Suprapubic skin (tissue), 4 donors: Measurements from ENCODE around the gene HES3. TPM values are rescaled to one million over a fixed set of nuclear protein-coding genes. Genes with fewer than 3 reads are reported as not detected.

Experiments
- DNase-seq, 2 donors: peaks; one replicate each; pipeline ENCODE4 v3.0.0-alpha.2; 2019; ENCODE audit warnings: low spot score in 2 of 2
- H3K27ac ChIP-seq: fragments of 200-600 bp; sonication (generic); one replicate; pipeline ENCODE4 v1.5.1; 2019
- H3K27me3 ChIP-seq: fragments of 200-600 bp; sonication (generic); one replicate; pipeline ENCODE4 v1.5.1; 2019
- H3K36me3 ChIP-seq: fragments of 200-600 bp; sonication (generic); one replicate; pipeline ENCODE4 v1.5.1; 2019
- H3K4me1 ChIP-seq: fragments of 200-600 bp; sonication (generic); one replicate; pipeline ENCODE4 v1.5.1; 2019
- H3K4me3 ChIP-seq: fragments of 200-600 bp; sonication (generic); one replicate; pipeline ENCODE4 v1.5.1; 2019; ENCODE audit warnings: mild to moderate bottlenecking
- H3K9me3 ChIP-seq: fragments of 200-600 bp; sonication (generic); one replicate; pipeline ENCODE4 v1.5.1; 2019
- EP300 ChIP-seq: sonication (generic); formaldehyde crosslinking; IDR thresholded peaks from one replicate; pipeline ENCODE4 v1.6.1; 2017; ENCODE audit warnings: antibody characterized with exemption
- POLR2A ChIP-seq, 2 donors: fragments of 450-650 bp; IDR thresholded peaks; one replicate each; pipeline ENCODE4 v1.6.1; 2017; ENCODE audit warnings: antibody characterized with exemption in 2 of 2, mild to moderate bottlenecking in 2 of 2, moderate library complexity in 2 of 2
- POLR2AphosphoS5 ChIP-seq, 3 donors: sonication (generic); formaldehyde crosslinking; IDR thresholded peaks; one replicate each; pipeline ENCODE4 v1.6.1; 2017; ENCODE audit warnings: antibody characterized with exemption in 3 of 3
- WGBS: methylation state at CpG from one replicate; pipeline ENCODE4 v1.1.5; 2018; 5-methylcytosine and 5-hydroxymethylcytosine counted together
- total RNA-seq, 4 donors: library from RNA; depleted of rRNA; stranded (reverse); fragments of >200 nt; gene quantifications; one replicate each; pipeline ENCODE4 v1.1.0, GENCODE V29; 2016
- TF ChIP-seq, protein P1 (sequence below), 2 donors: fragments of 200-600 bp in 1 of 2; fragments of 450-650 bp in 1 of 2; sonication (generic) in 1 of 2; IDR thresholded peaks; one replicate each; pipeline ENCODE4 v1.5.1; 2016 to 2019; ENCODE audit warnings: antibody characterized with exemption in 2 of 2, mild to moderate bottlenecking in 1 of 2, moderate library complexity in 1 of 2

HES3 gene
- total RNA-seq, 4 donors from 2014 or later: not detected

DNA sequence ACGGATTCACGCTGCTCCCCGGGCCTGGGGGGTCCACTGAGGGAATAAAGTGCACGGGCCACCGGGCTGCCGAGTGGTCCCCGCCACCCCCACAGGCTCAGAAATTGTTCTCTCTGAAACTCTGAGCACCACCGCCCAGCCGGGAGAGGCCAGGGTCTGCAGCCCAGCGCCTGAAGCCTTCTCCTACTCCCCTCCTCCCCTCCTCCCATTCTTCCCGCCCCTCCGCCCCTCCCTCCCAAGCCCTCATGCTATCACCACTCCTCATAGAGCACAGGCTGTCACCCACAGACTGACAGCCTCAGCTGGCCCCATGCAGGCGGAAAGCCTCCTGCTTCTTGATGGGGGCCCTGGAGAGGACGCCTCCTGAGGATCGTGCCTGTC lies 17.6 kb downstream of the HES3 start:
- DNase-seq: no peak
- Histone ChIP-seq H3K27ac (peak overlapping the region; percentile 61), H3K4me3 (peak overlapping the region; percentile 88), H3K4me1 (peaks cover 66% of the 10 kb centered on the region), H3K27me3 (no peaks in the 10 kb centered on the region), H3K36me3 (no peaks in the 10 kb centered on the region), H3K9me3 (no peaks in the 10 kb centered on the region)
- TF ChIP-seq, protein P1, sequence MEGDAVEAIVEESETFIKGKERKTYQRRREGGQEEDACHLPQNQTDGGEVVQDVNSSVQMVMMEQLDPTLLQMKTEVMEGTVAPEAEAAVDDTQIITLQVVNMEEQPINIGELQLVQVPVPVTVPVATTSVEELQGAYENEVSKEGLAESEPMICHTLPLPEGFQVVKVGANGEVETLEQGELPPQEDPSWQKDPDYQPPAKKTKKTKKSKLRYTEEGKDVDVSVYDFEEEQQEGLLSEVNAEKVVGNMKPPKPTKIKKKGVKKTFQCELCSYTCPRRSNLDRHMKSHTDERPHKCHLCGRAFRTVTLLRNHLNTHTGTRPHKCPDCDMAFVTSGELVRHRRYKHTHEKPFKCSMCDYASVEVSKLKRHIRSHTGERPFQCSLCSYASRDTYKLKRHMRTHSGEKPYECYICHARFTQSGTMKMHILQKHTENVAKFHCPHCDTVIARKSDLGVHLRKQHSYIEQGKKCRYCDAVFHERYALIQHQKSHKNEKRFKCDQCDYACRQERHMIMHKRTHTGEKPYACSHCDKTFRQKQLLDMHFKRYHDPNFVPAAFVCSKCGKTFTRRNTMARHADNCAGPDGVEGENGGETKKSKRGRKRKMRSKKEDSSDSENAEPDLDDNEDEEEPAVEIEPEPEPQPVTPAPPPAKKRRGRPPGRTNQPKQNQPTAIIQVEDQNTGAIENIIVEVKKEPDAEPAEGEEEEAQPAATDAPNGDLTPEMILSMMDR (IDR thresholded peaks at IDR 0.05): no peak
- TF ChIP-seq POLR2A (IDR thresholded peaks at IDR 0.05) (no peak), EP300 (no peak), POLR2AphosphoS5 (IDR thresholded peaks at IDR 0.05) (no peak)
- WGBS: 37% methylated on average over 13 of the region's 15 CpGs

DNA sequence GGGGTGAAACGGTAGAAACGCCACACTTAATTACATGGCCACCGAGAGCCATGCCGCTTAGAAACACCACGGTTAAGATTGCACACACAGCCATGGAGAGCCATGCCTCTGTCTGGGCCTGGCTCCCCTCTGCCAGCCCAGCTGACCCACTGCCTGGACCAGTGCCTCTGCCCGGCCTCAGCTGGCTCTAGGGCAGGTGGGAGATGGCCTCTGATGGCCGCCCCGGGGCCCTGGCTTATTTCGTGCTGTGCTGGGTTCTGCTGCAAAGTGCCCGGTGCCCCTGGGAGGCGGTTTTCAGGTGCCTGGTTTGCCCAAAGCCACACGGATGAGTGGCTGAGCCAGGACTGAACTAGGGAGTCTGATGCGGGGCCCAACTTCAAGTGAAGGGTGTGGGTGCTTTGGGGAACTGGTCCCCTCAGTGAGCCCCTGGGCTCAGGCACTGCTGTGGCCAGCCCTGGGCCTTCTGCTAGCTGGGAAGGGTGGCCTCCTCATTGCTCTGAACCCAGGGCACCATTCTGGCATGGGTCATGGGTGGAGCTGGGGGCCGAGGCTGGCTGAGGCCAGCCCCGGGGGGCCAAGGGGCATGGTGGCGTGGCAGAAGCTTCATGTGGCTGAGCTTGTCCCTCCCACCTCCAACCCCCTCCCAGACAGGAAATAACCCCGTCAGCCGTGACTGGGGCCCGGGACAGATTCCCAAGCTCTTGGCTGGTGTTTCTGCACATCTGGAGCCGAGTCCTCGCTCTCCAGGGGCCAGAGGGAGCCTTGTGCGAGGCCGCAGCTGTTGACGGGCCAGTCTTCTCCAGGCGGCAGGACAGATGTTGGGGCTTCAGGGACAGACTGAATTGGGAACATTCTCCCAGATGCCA lies 18.8 kb downstream of the HES3 start:
- no peaks in the 10 kb centered on the region for H3K9me3 ChIP-seq
- H3K36me3 ChIP-seq: no peaks in the 10 kb centered on the region
- H3K27me3 ChIP-seq: no peaks in the 10 kb centered on the region
- 50% methylated on average over 11 of the region's 25 CpGs for WGBS
- no peak for TF ChIP-seq POLR2AphosphoS5 (IDR thresholded peaks at IDR 0.05)
- TF ChIP-seq, protein P1 (IDR thresholded peaks at IDR 0.05): no peak
- TF ChIP-seq POLR2A (IDR thresholded peaks at IDR 0.05): no peak
- TF ChIP-seq EP300: no peak
- no peak overlapping the region for H3K4me3 ChIP-seq
- no peak overlapping the region for H3K27ac ChIP-seq
- DNase-seq: no peak
- H3K4me1 ChIP-seq: peaks cover 61% of the 10 kb centered on the region

DNA sequence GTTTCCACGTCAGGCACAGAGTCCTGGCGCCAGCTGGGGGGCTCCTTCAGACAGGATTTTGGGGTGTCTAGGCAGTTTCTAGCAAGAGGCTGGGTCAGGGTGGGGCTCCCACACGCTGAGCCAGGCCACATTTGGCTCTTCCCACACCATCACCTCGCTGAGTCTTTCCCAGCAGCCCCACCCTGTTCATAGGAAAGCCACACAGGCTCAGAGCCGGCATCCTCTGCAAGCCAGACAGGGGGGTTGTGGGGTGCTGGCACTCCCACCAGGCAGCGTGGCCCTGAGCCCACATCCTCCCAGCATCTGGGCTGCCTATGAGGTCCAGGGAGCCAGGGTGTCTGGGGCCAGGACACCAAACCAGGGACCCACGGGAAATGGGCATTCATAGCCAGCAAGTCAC lies 19.7 kb downstream of the HES3 start:
- Histone ChIP-seq H3K36me3 (no peaks in the 10 kb centered on the region), H3K4me3 (no peak overlapping the region), H3K9me3 (no peaks in the 10 kb centered on the region), H3K27me3 (no peaks in the 10 kb centered on the region), H3K27ac (peak overlapping the region; percentile 14), H3K4me1 (peaks cover 51% of the 10 kb centered on the region)
- TF ChIP-seq POLR2A (IDR thresholded peaks at IDR 0.05) (no peak), EP300 (no peak)
- whole genome bisulfite sequencing: 56% methylated on average over 4 of the region's 7 CpGs
- DNase-seq: no peak

DNA sequence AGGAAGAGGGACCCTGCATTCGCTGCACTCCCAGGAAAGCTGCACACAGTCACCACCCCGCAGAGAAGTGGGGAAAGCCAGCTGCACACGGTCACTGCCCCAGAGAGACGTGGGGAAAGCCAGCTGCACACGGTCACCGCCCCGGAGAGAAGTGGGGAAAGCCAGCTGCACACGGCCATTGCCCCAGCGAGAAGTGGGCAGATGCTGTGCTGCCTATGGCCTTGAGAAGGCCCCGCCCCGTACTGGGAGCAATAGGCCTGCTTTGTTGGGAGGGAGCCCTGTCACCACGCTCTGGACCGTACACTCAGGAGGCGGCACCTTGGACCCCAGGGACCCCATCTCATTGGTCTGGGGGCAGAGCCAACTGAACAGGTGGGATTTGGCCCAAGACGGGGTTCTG lies 21.2 kb downstream of the HES3 start:
- Histone ChIP-seq H3K4me1 (peaks cover 37% of the 10 kb centered on the region), H3K9me3 (no peaks in the 10 kb centered on the region), H3K4me3 (no peak overlapping the region), H3K27ac (no peak overlapping the region), H3K27me3 (no peaks in the 10 kb centered on the region), H3K36me3 (no peaks in the 10 kb centered on the region)
- 84% methylated on average over 9 of the region's 15 CpGs for WGBS
- TF ChIP-seq EP300 (no peak), POLR2A (IDR thresholded peaks at IDR 0.05) (no peak), POLR2AphosphoS5 (IDR thresholded peaks at IDR 0.05) (no peak)
- TF ChIP-seq, protein P1 (IDR thresholded peaks at IDR 0.05): no peak
- no peak for DNase-seq

DNA sequence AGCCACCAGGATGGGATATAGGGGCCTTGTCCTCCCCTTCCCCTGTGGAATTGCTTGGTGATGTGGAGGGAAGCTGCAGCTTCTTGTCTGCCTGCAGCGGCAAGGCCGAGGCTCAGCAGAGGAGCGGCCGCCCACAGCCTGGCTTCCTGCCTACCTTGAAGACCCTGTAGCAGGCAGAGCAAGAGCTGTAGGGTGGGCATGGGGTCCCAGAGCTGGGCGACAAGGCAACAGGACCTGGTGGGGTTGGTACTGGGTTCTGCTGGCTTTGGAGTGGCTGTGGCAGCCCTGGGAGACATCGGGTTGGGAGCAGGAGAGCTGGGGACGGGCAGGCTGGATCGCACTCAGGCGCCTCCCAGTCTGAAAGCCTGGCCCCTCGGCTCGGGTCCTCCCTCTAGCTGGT lies 22.7 kb downstream of the HES3 start:
- Histone ChIP-seq H3K4me3 (no peak overlapping the region), H3K9me3 (no peaks in the 10 kb centered on the region), H3K36me3 (no peaks in the 10 kb centered on the region), H3K27ac (no peak overlapping the region), H3K27me3 (no peaks in the 10 kb centered on the region), H3K4me1 (peaks cover 40% of the 10 kb centered on the region)
- 90% methylated on average over 9 of the region's 11 CpGs for WGBS
- no peak for DNase-seq
- TF ChIP-seq EP300 (no peak), POLR2AphosphoS5 (IDR thresholded peaks at IDR 0.05) (no peak), POLR2A (IDR thresholded peaks at IDR 0.05) (no peak)
- TF ChIP-seq, protein P1 (IDR thresholded peaks at IDR 0.05): no peak
